H9 (cell line): ENCODE results near the gene SDHAF2. TPM values are rescaled to one million over a fixed set of nuclear protein-coding genes. Genes with fewer than 3 reads are reported as not detected.

Source experiments
- DNase-seq: peaks from one replicate; pipeline ENCODE4 v3.0.0-alpha.2; 2017
- H2AFZ ChIP-seq: one replicate; pipeline ENCODE4 v1.6.1; 2013; ENCODE audit warnings: mild to moderate bottlenecking, low read length, control low read depth, moderate library complexity
- H2AK5ac ChIP-seq: 2 replicates; pipeline ENCODE4 v1.6.1; 2013; ENCODE audit warnings: low read length, control low read depth, mixed read lengths; ENCODE audit not compliant: insufficient read length
- H2BK120ac ChIP-seq: one replicate; pipeline ENCODE4 v1.6.1; 2013; ENCODE audit warnings: low read depth, mild to moderate bottlenecking, low read length, control low read depth, inconsistent platforms; ENCODE audit not compliant: poor library complexity, severe bottlenecking
- H2BK12ac ChIP-seq: 2 replicates; pipeline ENCODE4 v1.6.1; 2013; ENCODE audit warnings: low read length, control low read depth, mixed read lengths, low read depth; ENCODE audit not compliant: insufficient read length
- H2BK15ac ChIP-seq: 2 replicates; pipeline ENCODE4 v1.6.1; 2013; ENCODE audit warnings: low read depth, low read length, control low read depth
- H2BK20ac ChIP-seq: one replicate; pipeline ENCODE4 v1.6.1; 2013; ENCODE audit warnings: low read depth, mild to moderate bottlenecking, low read length, control low read depth, inconsistent platforms; ENCODE audit not compliant: poor library complexity, severe bottlenecking
- H2BK5ac ChIP-seq: 2 replicates; pipeline ENCODE4 v1.6.1; 2013; ENCODE audit warnings: low read length, control low read depth, mixed read lengths; ENCODE audit not compliant: insufficient read length
- H3K14ac ChIP-seq: 2 replicates; pipeline ENCODE4 v1.6.1; 2013; ENCODE audit warnings: low read length, control low read depth; ENCODE audit not compliant: insufficient read depth
- H3K18ac ChIP-seq: 2 replicates; pipeline ENCODE4 v1.6.1; 2013; ENCODE audit warnings: low read depth, mild to moderate bottlenecking, mixed read lengths, low read length, control low read depth; ENCODE audit not compliant: insufficient read length
- H3K23ac ChIP-seq: 2 replicates; pipeline ENCODE4 v1.6.1; 2013; ENCODE audit warnings: low read length, control low read depth, mixed read lengths, low read depth; ENCODE audit not compliant: insufficient read length
- H3K23me2 ChIP-seq: 2 replicates; pipeline ENCODE4 v1.6.1; 2013; ENCODE audit warnings: low read depth, mild to moderate bottlenecking, mixed read lengths, low read length, control low read depth; ENCODE audit not compliant: insufficient read length, poor library complexity, severe bottlenecking
- H3K27ac ChIP-seq: 2 replicates; pipeline ENCODE4 v1.5.1; 2013; ENCODE audit warnings: low read length, control low read depth, mixed read lengths, low read depth; ENCODE audit not compliant: insufficient read length
- H3K27me3 ChIP-seq: 2 replicates; pipeline ENCODE4 v1.6.1; 2013; ENCODE audit warnings: low read length, control low read depth, inconsistent platforms; ENCODE audit not compliant: insufficient read depth
- H3K4ac ChIP-seq: 2 replicates; pipeline ENCODE4 v1.6.1; 2013; ENCODE audit warnings: low read depth, mild to moderate bottlenecking, control low read depth, inconsistent platforms, low read length, moderate library complexity
- H3K4me1 ChIP-seq: 2 replicates; pipeline ENCODE4 v1.6.1; 2013; ENCODE audit warnings: low read length, control low read depth, inconsistent platforms; ENCODE audit not compliant: insufficient read depth
- H3K4me2 ChIP-seq: 2 replicates; pipeline ENCODE4 v1.6.1; 2013; ENCODE audit warnings: low read length, control low read depth, mixed read lengths; ENCODE audit not compliant: insufficient read length, insufficient read depth
- H3K56ac ChIP-seq: 2 replicates; pipeline ENCODE4 v1.6.1; 2013; ENCODE audit warnings: low read depth, mild to moderate bottlenecking, mixed read lengths, low read length, control low read depth; ENCODE audit not compliant: insufficient read length
- H3K79me1 ChIP-seq: 2 replicates; pipeline ENCODE4 v1.6.1; 2013; ENCODE audit warnings: low read depth, mild to moderate bottlenecking, moderate library complexity, low read length, control low read depth, inconsistent platforms; ENCODE audit not compliant: insufficient read depth, poor library complexity, severe bottlenecking
- H3K79me2 ChIP-seq: 2 replicates; pipeline ENCODE4 v1.6.1; 2013; ENCODE audit warnings: low read length, control low read depth, inconsistent platforms; ENCODE audit not compliant: insufficient read depth
- H3K9ac ChIP-seq: 2 replicates; pipeline ENCODE4 v1.6.1; 2013; ENCODE audit warnings: low read length, control low read depth, mixed read lengths; ENCODE audit not compliant: insufficient read length; ENCODE audit errors: extremely low read depth
- H3K9me3 ChIP-seq: one replicate; pipeline ENCODE4 v1.6.1; 2013; ENCODE audit warnings: low read depth, low read length, inconsistent platforms; ENCODE audit not compliant: control insufficient read depth
- H3T11ph ChIP-seq: one replicate; pipeline ENCODE4 v1.6.1; 2013; ENCODE audit warnings: mild to moderate bottlenecking, low read length, control low read depth, inconsistent platforms
- H4K20me1 ChIP-seq: one replicate; pipeline ENCODE4 v1.6.1; 2013; ENCODE audit not compliant: control insufficient read depth, insufficient read length, insufficient read depth
- H4K5ac ChIP-seq: 2 replicates; pipeline ENCODE4 v1.6.1; 2013; ENCODE audit warnings: low read depth, mild to moderate bottlenecking, mixed read lengths, low read length, control low read depth; ENCODE audit not compliant: insufficient read length
- H4K8ac ChIP-seq: replicated peaks from 2 replicates; pipeline ENCODE4 v1.6.1; 2013; ENCODE audit warnings: low read length, control low read depth, mixed read lengths, low read depth; ENCODE audit not compliant: insufficient read length
- H4K91ac ChIP-seq: 2 replicates; pipeline ENCODE4 v1.6.1; 2013; ENCODE audit warnings: low read depth, mild to moderate bottlenecking, moderate library complexity, mixed read lengths, low read length, control low read depth; ENCODE audit not compliant: insufficient read length
- H3K27ac Mint-ChIP-seq, 3 experiments: 2 replicates in 2 of 3; 3 replicates in 1 of 3; pipeline ENCODE4 v1.8.0; 2020 to 2021; ENCODE audit warnings: mixed read lengths in 3 of 3, mild to moderate bottlenecking in 1 of 3, moderate library complexity in 1 of 3
- H3K27me3 Mint-ChIP-seq: 2 replicates; pipeline ENCODE4 v1.8.0; 2021; ENCODE audit warnings: low read depth, mild to moderate bottlenecking, moderate library complexity, mixed read lengths
- H3K36me3 Mint-ChIP-seq, 3 experiments: 2 replicates in 2 of 3; 3 replicates in 1 of 3; pipeline ENCODE4 v1.8.0; 2020 to 2021; ENCODE audit warnings: low read depth in 3 of 3, mixed read lengths in 3 of 3; ENCODE audit not compliant: insufficient read depth in 1 of 3
- H3K4me1 Mint-ChIP-seq, 2 experiments: 2 replicates each; pipeline ENCODE4 v1.8.0; 2020; ENCODE audit warnings: mixed read lengths in 2 of 2
- H3K4me3 Mint-ChIP-seq, 2 experiments: 2 replicates in 1 of 2; 3 replicates in 1 of 2; pipeline ENCODE4 v1.8.0; 2020 to 2021; ENCODE audit warnings: mild to moderate bottlenecking in 2 of 2, mixed read lengths in 2 of 2, moderate library complexity in 1 of 2
- H3K9me3 Mint-ChIP-seq, 2 experiments: 2 replicates in 1 of 2; 3 replicates in 1 of 2; pipeline ENCODE4 v1.8.0; 2020; ENCODE audit warnings: mild to moderate bottlenecking in 2 of 2, mixed read lengths in 2 of 2, moderate library complexity in 1 of 2
- CTCF ChIP-seq: fragments of 200-600 bp; sonication (generic); conservative IDR thresholded peaks from 3 replicates; pipeline ENCODE4 v1.8.0; 2021; ENCODE audit warnings: antibody characterized with exemption, mild to moderate bottlenecking
- WGBS: extraction: QIAGEN DNeasy Blood & Tissue Kit; methylation state at CpG from one replicate; pipeline ENCODE4 v1.1.7; 2013; ENCODE audit warnings: missing lambda C conversion rate, low lambda C conversion rate, mixed read lengths; ENCODE audit not compliant: insufficient read length; ENCODE audit errors: extremely low coverage; 5-methylcytosine and 5-hydroxymethylcytosine counted together
- total RNA-seq: library from RNA; stranded (reverse); gene quantifications from 2 replicates; pipeline ENCODE4 v1.2.1, GENCODE V29; 2021

The SDHAF2 gene
- total RNA-seq, 1 experiment from 2014 or later: 41.8 TPM

GRCh38 chr11:61447601-61448551 is 18.0 kb downstream of the SDHAF2 start:
- Histone ChIP-seq H3K56ac (no peak overlapping the region), H3K4me1 (no peaks in the 10 kb centered on the region), H3K79me2 (no peaks in the 10 kb centered on the region), H3K27ac (no peak overlapping the region), H3K23me2 (no peaks in the 10 kb centered on the region), H2AK5ac (no peak overlapping the region), H4K91ac (no peak overlapping the region), H3K4me2 (no peak overlapping the region), H3K9me3 (no peaks in the 10 kb centered on the region), H3T11ph (no peak overlapping the region), H2BK12ac (no peak overlapping the region), H2BK120ac (no peak overlapping the region), H3K23ac (no peak overlapping the region), H3K4ac (no peak overlapping the region), H2BK5ac (no peak overlapping the region), H3K79me1 (peaks cover under 1% of the 10 kb centered on the region), H4K5ac (no peak overlapping the region), H3K14ac (no peak overlapping the region), H3K18ac (no peak overlapping the region), H2BK20ac (no peak overlapping the region), H4K20me1 (peaks cover 3% of the 10 kb centered on the region), H2AFZ (no peak overlapping the region), H3K27me3 (no peaks in the 10 kb centered on the region), H4K8ac (no peak overlapping the region), H3K9ac (no peak overlapping the region), H2BK15ac (no peak overlapping the region)
- no peak for DNase-seq
- WGBS: no CpG with 5 or more reads among the region's 12 CpGs
- H3K9me3 Mint-ChIP-seq: no peaks in the 10 kb centered on the region
- no peak overlapping the region for H3K27ac Mint-ChIP-seq
- H3K4me3 Mint-ChIP-seq: no peak overlapping the region
- peaks cover 21 to 63% (median 41%) of the 10 kb centered on the region in 3 experiments; a peak in 6 of 7 replicates for H3K36me3 Mint-ChIP-seq
- TF ChIP-seq CTCF: no peak
- H3K27me3 Mint-ChIP-seq: no peaks in the 10 kb centered on the region
- H3K4me1 Mint-ChIP-seq: peaks cover 6% of the 10 kb centered on the region in 2 experiments; a peak in 3 of 4 replicates
